ENCODE measurements around the gene REPIN1.

The REPIN1 gene

GRCh38 chr7:150397346-150398107 lies 28.9 kb downstream of the REPIN1 start:
- DNase-seq: no peak

GRCh38 chr7:150398108-150398964 lies 29.7 kb downstream of the REPIN1 start:
- no peak for DNase-seq

DNA sequence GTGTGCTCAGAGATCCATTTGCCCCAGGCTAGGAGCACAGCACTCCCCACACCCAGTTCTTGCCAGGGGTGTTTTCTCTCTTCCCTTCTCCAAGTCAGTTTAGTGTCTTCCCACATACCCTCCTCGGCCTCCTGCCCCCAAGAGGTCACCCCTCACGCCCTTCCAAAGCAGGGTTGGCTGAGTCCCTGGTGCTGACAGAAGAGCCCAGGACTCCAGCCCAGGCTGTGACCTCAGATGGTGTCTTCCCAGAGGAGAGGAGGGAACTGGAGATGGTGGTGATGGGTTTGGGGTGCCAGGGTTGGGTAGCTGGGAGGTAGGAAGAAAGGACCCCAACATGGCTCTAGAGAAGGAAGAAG lies 30.3 kb downstream of the REPIN1 start:
- DNase-seq: no peak

DNA sequence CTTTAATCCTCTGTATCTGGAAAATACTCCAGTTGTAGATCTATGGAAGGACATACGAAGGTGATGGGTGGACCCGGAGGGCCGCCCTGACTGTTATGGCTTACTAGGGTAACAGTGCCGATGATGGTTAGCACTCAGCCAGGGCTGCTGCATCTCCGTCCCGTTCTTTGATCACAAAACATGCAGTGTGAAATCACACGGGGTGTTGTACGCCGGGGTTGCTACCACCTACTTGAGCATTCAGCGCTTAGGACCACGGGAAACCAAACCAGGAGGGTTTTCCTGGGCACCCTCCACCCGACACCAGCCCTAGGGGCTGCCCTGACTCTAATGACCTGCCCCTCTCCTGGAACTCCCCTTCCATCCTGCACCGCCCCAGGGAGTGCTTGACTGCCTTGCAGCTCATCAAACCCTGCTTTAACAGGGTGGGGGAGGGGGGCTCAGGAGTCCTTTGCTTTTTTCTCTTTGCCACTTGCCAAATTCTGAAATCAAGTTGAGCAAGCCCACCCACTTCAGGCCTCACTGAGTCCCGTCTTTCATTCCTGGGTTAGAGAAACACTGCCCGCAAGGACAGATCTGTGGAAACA lies 30.9 kb downstream of the REPIN1 start:
- no peak for DNase-seq

GRCh38 chr7:150400008-150400787 lies 31.6 kb downstream of the REPIN1 start:
- DNase-seq: no peak

- no peak for DNase-seq
Measured at GRCh38 chr7:150400788-150401423, 32.3 kb downstream of the REPIN1 start.

DNA sequence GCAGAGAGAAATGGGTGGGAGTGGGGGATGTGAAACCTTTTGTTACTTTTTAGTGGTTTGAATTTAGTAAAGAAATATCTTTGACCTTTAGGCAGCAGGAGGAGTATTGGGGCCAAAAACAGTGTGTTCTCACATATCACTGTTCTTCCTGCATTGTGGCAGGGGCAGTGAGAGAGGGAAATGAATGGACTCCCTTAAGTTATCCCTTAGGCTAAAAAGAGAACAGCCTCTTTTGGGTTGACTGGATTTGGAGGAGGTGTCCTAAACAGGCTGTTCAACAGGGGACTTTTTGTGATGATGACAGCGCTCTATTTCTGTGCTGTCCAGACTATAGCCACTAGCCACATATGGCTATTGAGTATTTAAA lies 32.8 kb downstream of the REPIN1 start:
- no peak for DNase-seq

DNA sequence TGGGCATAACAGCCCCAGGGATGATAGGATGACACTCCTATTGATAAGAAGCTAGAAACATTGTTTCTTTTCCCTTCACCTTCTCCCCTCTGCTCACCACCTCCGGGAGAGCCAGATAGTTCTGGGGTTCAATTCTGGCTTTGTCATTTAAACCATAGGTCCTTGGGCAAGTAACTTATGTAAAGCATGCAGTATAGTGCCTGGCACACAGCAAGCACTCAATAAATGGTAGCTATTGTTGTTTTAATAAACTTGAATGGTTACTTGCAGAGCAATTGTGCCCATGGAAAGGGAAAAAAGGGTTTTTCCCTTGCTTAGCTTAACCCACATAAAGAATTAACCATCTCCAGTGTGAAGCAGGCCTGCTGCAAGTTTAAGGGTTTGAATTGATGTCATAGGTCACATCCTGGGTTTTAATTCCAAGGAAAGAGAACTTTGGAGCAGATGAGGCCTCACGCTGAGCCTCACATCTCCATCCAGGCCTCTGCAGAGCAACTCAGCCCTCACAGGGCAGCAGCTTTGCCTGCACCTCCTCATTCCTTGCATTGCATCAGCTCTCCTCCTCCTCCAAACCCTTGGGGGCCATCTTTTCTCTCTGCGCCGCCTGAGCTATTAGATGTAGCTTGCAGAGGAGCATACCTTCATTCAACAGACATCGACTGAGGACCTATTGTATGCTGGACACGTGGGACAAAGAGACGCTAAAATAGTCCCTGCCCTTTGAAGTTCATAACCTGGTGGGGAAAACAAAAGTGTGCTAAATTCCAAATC lies 33.4 kb downstream of the REPIN1 start:
- DNase-seq: no peak

DNA sequence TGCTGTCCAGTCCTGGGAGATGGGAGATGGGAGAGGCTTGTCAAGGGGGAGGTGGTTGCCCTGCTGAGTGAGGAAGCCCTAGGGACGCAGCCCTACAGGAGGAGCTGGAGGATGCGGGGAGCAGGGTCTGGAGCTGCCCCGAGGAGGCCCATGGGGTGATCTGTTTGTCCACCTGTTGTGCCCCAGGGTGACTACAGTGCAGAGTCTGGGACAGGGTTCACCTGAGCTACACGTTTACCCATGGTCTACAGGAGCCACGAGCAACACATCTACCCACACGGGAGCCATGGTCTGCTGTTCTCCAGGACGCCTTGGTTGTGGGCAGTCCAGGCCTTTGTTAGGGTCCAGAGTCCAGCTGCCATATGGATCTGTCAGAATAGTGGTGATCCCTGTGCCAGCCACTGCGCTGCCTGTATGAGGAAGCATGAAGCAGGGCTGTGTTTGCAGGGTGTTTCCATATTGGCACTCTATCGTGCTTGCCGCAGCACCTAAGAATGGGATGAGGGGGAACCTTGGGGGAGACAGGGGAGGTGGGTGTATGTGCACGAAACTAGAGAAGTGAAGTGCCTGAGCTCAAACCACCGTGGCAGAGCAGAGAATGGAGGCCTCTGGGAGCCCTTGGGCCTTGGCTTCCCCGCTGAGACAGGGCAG lies 34.2 kb downstream of the REPIN1 start:
- DNase-seq: no peak

DNA sequence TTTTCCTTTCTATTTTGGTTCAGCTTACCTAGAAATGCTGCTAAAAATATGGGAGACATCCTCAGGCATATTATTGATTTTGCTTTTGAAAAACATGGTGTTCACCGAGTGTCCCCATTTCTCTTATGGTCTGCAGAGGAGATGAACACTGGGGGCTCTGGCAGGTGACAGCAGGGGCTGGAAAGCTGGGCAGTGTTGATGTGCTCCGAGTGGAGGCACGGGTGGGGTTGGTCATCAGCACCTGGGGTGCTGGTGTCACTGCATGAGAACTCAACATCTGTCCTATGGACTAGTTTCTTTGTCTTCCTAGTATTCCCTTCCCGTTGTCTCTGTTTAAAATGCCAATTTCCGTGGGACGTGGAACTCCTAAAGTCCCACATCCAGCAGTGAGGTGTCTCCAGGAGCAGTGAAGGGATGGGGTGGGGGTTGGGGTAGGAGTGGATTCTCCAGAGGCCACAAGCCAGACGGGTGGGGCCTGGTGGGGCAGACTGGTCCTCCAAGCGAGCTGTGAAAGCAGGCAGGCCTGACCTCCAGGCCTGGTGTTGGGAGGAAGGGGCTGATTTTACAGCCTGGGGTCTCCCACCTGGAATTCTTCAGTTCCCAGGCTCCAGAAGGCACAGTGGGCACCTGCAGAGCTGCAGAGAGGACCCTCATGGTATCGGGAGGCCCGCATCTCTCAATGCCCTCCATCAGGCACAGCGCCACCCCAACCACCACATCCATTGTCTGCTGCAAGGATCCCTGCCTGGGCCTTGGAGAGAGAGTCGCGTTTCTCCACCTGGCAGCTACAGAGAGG lies 35.0 kb downstream of the REPIN1 start:
- DNase-seq: no peak

DNA sequence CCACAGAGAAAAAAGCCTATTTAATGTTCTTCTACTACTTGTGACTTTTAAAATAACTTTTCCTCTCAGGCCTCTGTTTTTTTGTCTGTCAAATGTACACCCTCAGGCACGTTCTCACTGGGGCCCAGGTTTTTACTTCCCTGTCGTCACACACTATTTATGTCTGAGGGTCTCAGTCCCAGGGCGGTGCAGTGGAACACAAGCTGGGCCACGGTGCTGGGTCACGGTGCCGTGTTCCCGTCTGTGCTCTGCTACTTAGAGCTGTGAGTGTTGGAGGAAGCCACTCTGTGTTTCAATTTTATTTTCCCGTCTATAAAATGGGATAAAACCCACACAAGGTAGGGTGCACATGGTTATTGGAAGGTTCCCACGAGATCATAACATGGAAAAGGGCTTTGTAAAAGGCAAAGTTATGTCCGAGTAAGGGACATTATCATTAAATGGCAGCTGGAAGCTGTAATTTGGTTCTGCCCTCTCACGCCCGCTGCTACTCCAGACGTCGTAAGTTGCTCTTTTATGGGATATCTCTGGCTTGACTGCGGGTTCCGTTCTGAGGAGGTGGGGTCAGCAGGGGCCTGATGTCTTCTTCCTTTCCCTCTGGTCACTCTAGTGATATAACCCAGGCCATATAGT lies 35.7 kb downstream of the REPIN1 start:
- DNase-seq: no peak

- DNase-seq: peak; percentile 61
Measured at GRCh38 chr7:150404805-150405583, 36.4 kb downstream of the REPIN1 start.

GRCh38 chr7:150405584-150406311 lies 37.1 kb downstream of the REPIN1 start:
- no peak for DNase-seq

- no peak for DNase-seq
Measured at GRCh38 chr7:150406312-150406566, 37.6 kb downstream of the REPIN1 start.

GRCh38 chr7:150406567-150407421 lies 38.2 kb downstream of the REPIN1 start:
- DNase-seq: no peak

DNA sequence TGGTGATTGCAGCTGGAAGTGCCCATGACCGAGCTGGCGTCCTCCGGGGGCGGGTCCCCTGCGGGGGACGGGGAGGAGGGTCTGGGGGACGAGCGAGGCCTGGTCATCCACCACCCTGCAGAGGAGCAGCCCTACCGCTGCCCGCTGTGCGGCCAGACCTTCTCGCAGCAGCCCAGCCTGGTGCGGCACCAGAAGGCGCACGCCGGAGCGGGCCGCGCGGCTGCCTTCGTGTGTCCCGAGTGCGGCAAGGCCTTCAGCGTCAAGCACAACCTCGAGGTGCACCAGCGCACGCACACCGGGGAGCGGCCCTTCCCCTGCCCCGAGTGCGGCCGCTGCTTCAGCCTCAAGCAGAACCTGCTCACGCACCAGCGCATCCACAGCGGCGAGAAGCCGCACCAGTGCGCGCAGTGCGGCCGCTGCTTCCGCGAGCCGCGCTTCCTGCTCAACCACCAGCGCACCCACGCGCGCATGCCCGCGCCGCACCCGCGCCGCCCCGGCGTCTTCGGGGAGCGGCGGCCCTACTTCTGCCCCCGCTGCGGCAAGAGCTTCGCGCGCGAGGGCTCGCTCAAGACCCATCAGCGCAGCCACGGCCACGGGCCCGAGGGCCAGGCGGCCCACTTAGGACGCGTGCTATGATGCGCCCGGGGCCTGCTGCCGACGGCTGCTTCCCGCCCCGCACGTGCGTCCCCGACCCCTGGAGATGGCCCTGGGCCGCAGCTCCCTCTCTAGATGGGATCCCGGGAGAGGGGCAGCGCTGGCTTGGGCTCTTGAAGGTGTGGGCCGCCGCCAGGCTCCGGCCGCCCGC lies 39.2 kb downstream of the REPIN1 start:
- no peak for DNase-seq

All from T-helper 9 cell (primary cell).